Skeletal muscle cell (primary cell): ENCODE results near the gene HAO1.
A peak's percentile ranks its signal among the peaks of the same experiment; 100 is the strongest.
"Not testable (repeated sequence)": the region's sequence is repeated elsewhere in the genome, so short reads cannot be mapped to it uniquely, and the experiment has no call there.

Experiments used
- DNase-seq: peaks from one replicate; pipeline ENCODE4 v3.0.0-alpha.2; 2010; ENCODE audit warnings: low read depth
- H3K4me3 ChIP-seq: 2 replicates; pipeline ENCODE4 v1.5.1; 2011; ENCODE audit warnings: low read depth, mild to moderate bottlenecking, control low read depth, low read length, moderate library complexity

HAO1 gene

DNA sequence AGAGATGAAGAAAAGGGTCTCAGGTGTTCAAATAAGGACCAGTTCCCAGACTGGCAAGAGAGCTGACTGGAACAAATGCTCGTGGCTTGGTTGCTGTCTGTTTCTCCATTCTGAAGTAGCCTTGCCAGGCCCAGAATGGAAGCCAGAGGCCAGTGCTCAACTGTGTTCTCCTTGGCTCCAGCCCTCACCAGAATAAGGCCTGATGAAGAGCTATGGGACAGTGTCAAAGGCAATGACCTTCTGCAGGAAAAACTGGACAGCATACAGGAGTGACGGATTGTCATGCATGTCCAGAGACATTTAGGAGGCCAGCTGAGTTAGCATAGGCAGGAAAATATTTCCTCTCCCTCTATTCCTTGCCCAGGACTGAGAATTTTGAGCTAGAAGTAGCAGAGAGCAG lies 72.2 kb downstream of the HAO1 start:
- no peak overlapping the region for H3K4me3 ChIP-seq
- DNase-seq, result no peak

DNA sequence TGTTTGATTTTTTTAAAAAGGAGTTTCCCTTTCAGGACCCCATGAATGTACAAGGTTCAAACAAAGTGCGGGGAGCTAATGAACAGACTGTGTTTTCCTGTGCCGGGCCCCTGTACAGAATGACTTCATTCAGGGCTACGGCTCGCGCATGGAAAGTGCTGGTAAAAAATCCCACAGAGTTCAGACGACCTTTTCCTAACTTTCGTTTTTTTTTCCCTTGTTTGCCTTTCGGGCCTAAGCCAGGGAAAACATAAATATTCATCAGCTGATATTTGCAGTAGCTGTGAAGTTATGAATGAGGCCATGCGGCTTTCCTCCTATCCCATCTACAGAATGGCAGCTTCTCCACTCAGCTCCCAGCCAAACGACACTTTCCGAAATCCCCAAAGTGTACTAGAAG lies 74.0 kb downstream of the HAO1 start:
- no peak for DNase-seq
- H3K4me3 ChIP-seq, result no peak overlapping the region

DNA sequence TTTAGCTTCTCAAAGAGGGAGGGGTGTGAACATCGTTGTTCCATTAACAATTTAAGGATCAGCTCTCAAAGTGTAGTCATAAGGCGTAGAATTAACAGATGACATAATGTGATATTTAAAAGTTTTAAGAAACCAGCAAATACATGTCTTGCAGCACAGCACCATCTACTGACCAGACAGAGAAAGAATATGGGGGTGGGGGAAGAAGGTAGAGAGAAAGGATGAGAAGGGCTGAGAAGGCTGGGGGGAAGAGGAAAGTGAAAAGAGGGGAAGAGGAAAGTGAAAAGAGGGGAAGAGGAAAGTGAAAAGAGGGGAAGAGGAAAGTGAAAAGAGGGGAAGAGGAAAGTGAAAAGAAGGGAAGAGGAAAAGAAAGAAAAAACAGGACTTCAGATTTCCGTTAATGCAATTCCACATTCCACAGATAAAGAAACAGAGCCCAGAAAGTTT lies 80.9 kb downstream of the HAO1 start:
- no peak overlapping the region for H3K4me3 ChIP-seq
- no peak for DNase-seq

DNA sequence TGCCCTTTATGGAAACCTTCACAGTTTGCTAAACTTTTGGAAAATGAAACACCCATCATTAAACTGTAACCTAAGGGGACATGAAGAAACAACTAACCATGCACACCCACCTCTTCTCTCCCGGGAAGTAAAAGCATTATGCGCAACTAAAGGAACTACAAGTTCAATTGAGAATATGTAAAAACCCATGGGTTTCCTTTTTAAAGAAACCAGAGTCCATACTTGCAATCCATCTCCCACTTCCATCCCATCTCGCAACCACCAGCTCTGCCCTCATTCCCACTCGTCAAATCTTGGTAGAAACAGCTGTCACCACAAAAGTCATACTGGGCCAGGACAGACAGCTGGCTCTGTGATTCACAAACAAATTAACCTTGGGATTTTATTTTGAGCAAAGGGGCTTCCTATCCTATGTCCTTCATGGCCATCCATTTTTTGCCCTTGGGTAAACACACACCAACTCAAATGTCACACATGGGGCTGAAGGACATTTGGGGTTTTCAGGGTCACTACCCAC lies 81.5 kb downstream of the HAO1 start:
- no peak for DNase-seq
- H3K4me3 ChIP-seq, result no peak overlapping the region

DNA sequence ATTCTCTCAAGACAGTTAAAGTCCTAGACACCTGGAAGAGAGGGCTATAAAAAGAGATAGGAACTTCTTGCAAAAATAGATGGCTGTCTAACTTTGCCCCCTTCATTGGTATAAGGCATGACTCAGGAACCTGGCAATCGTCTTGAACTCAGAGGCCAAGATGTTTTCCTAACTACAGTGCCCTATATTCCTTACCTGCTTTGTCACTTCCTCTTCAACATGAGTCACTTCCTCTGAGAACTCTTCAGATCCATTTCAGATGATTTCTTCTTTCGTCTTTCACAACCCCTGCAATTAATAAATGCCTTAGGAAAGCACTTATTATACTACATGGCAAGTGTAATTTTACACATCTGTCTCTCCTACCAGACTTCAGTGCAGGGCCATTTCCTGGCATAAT lies 83.5 kb downstream of the HAO1 start:
- peak; percentile 43 for DNase-seq
- H3K4me3 ChIP-seq, result no peak overlapping the region

DNA sequence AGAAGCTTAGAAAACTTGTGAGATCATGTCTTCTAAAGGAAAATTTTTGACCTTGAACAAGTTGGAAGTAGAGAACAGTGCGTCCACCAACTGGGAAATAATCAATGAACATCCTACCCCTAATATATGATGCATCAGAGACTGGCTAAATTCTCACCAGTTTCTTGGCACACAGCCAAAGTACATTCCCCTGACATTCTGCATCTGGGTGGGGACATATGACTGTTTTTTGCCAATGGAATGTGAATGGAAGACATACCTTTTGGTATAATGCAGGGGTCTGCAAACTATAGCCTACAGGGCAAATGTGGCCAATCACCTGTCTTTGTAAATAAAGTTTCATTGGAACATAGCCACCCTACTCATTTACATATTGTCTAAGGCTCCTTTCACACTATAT lies 84.7 kb downstream of the HAO1 start:
- no peak for DNase-seq
- H3K4me3 ChIP-seq, result no peak overlapping the region

DNA sequence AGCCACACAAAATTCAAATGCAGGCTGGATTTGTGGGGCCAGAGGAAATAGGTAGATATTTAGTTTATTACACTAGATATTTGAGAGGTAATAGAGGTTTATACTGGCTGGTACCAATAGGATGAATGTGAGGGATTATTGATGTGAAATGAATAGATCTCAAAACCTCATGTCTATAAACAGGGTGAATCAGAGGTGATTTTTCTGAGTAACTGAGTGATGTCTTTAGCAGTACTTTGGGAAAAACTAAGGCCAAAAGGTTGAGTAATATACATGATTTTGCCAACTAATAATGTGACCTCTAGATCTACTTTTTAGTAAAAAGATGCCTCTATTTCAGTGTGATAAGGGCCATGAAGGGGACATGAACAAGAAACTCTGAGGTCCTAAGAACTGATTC lies 86.8 kb downstream of the HAO1 start:
- no peak overlapping the region for H3K4me3 ChIP-seq
- no peak for DNase-seq

DNA sequence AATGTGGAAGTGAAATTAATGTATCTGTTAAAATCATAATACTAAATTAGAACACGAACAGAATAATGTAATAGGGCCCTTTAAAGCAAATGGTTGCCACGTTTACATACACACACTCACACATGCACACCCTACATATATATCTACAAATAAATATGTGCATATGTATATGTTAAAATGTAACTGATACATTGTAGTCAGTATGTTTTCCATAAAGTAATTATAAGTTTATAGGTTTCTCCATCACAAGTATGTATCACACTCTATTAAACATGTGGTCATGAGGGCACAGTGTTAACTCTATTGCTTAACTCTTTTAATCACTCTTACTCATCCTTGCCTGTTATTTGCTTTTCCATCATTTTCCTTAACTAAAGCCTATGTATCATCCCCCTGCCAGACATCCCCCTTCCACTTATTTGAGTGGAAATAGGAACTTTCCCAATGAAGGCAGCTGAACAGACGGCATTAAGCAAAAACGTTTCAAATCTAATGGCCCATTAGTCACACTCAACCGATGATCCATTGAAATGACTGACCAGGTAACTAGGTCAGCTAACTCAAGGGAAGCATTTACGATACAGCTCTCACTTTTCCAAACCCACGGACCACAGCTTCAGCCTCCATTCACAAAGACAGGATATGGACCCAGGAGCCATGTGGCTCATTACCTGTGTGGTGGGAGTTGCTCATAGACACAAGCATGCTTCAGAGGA lies 89.3 kb downstream of the HAO1 start:
- DNase-seq, result peak; percentile 45
- no peak overlapping the region for H3K4me3 ChIP-seq

DNA sequence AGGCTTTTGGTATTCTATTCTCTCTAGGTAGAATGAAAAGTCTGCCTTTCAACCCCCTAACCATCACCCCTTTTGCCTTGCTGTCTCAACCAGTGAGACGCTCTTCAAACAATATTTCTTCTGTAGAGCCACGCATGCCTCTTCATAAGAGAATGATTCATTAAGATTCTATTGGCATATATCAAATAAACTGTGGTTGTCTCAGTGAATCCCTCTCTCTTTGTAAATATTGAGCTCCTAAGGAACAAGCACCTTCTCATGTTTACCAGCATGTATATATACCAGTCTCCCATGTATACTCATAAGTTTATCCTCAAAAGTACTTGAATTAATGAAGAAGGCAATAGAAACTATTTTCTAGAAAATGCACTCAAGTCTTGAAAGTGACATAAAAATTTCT lies 90.6 kb downstream of the HAO1 start:
- DNase-seq, result no peak

DNA sequence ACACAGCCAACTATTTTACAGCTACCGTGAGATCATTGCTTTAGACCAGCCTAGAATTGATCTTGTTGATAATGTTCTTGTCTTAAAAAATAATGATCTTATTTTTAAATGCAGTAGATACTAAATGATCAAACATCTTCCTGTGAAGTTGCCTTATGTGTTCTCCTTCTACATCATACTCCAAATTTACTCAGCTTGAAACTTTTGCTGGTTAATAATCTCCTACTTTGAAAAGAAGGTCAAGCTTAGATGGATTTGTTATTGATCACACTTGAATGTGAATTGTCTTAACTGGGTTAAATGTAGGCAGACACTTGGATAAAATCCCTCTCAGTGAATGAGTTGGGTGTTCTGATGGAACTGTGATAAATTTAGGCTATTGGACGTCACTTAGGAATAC lies 91.9 kb downstream of the HAO1 start:
- no peak overlapping the region for H3K4me3 ChIP-seq
- no peak for DNase-seq

More for the DNA sequence above, 90.6 kb downstream of the HAO1 start:
- H3K4me3 ChIP-seq, result no peak overlapping the region

DNA sequence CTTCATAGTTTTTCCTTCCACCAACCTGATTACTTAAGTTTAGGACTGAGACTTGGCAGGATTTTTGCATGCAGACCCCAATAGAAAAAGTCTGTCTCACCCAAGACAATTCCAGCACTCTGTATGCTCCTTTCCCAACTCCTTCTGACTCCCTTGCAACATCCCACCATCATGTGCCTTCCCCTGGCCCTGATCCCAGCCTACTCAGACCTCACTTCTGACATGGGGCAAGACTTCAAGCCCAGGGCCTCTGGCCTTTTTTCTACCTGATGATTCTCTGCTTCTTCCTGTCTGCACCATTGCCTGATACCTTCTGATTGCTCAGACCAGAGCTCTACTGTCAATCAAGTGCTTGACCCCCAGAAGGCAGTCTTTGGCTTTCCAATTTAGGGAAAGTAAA lies 96.6 kb downstream of the HAO1 start:
- peak; percentile 65 for DNase-seq

DNA sequence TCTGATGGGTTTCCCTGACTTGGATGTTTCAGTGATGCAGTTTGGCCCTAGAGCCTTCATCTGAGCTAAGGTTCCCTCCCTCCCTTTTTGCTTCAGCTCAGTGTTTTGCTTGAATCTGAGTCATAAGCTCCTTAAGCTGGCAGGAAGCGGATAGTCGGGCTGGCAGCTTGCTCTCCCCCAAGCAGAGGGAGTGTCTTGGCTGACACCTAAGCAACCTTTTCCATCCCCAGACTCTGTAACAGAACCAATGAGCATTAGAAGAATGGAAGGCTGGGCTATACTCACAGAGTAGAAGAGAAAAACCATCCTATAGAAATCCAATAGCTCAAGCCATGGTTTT lies 98.3 kb downstream of the HAO1 start:
- H3K4me3 ChIP-seq, result no peak overlapping the region
- DNase-seq, result peak; percentile 90

More for the DNA sequence above, 96.6 kb downstream of the HAO1 start:
- H3K4me3 ChIP-seq, result no peak overlapping the region

DNA sequence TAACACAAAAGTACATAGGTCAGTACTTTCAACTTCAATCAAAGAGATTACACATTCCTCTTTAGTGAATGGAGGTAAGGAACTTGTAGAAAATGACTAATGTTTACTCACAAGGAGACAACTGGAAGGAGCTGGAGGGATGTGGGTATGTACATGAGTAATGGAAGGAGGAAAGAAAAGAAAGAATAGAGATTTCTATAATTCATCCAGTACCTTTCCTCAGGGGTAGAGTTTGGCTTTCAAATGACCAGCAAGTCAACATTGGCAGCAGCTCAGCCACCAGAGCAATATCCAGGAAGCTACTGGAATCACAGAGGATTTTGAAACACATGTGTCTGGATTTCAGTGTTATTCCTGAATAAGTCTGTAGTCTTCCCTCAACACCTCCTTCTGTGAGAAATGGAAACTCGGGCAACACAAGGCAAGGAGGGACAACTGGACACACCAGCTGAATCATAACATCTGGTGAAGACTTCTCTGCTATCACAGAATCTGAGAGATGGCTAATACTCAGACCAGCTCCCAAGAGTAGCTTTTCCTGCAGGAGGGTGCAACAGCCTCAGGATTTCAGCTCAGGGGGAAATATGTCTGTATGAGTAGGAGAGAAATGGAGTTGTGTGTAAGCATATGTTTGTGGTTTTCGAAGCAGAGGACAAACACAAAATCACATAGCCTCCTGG lies 98.8 kb downstream of the HAO1 start:
- DNase-seq, result peak; percentile 52

DNA sequence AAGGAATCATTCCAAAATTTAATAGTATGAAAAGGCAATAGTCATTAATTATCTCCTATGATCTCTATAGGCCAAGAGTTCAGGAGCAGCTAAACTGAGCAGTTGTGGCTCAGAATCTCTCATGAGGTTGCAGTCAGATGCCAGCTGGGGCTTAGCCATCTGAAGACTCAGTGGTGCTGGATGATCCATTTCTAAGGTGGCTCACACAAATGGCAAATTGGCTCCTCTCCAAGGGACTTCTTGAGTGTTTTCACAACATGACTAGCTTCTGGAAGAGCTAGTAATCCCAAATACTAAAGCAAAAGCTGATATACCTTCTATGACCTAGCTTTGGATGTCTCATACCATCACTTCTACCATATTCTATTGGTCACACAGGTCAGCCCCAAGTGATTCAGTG lies 104.2 kb downstream of the HAO1 start:
- DNase-seq, result no peak

More for the DNA sequence above, 98.8 kb downstream of the HAO1 start:
- H3K4me3 ChIP-seq, result no peak overlapping the region

DNA sequence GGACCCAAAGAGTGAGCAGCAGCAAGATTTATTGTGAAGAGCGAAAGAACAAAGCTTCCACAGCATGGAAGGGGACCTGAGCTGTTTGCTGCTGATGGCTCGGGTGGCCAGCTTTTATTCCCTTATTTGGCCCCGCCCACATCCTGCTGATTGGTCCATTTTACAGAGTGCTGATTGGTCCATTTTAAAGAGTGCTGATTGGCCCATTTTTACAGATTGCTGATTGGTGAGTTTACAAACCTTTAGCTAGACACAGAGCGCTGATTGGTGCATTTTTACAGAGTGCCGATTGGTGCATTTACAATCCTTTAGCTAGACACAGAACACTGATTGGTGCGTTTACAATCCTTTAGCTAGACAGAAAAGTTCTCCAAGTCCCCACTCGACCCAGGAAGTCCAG lies 105.8 kb downstream of the HAO1 start:
- not testable (repeated sequence) for H3K4me3 ChIP-seq, DNase-seq

More for the DNA sequence above, 104.2 kb downstream of the HAO1 start:
- H3K4me3 ChIP-seq, result no peak overlapping the region
